IMR-90 (cell line): Measurements from ENCODE around the gene LAMA2. TPM values are rescaled to one million over a fixed set of nuclear protein-coding genes. Genes with fewer than 3 reads are reported as not detected.

ENCODE experiments used
- ATAC-seq: fragments of 200-7000 bp; cut with Tn5 transposase; 2 replicates; pipeline ENCODE4 v1.9.1; 2020; ENCODE audit warnings: low read depth, mild to moderate bottlenecking, moderate library complexity
- BruUV-seq: library from RNA; stranded (reverse); fragments of 400-500 nt; replicated peaks from 2 replicates; lab custom pipeline; 2021; lab: Mats Ljungman, UMichigan
- CTCF ChIA-PET: fragments of 300-600 bp; formaldehyde crosslinking; extraction: SDS; loops from one replicate; lab custom pipeline; 2021; ENCODE audit warnings: antibody characterized with exemption; lab: Yijun Ruan, JAX
- POLR2A ChIA-PET: fragments of 300-600 bp; sonication (Branson Sonifier 250); formaldehyde crosslinking; loops from one replicate; lab custom pipeline; 2022; ENCODE audit warnings: antibody characterized with exemption; ENCODE audit not compliant: unreplicated experiment; lab: Charles Lee
- DNase-seq: peaks from one replicate; pipeline ENCODE4 v3.0.0; 2013
- H2AFZ ChIP-seq: replicated peaks from 2 replicates; pipeline ENCODE3; 2013; ENCODE audit warnings: low read length, mild to moderate bottlenecking; ENCODE audit not compliant: poor library complexity
- H2AK5ac ChIP-seq: 2 replicates; pipeline ENCODE4 v1.6.1; 2013; ENCODE audit warnings: low read depth, low read length, inconsistent platforms
- H2AK9ac ChIP-seq: replicated peaks from 2 replicates; pipeline ENCODE3; 2013; ENCODE audit warnings: mild to moderate bottlenecking, low read depth, low read length, moderate library complexity; ENCODE audit not compliant: poor library complexity
- H2BK120ac ChIP-seq: 2 replicates; pipeline ENCODE4 v1.6.1; 2013; ENCODE audit warnings: low read depth, low read length, inconsistent platforms
- H2BK15ac ChIP-seq: 3 replicates; pipeline ENCODE4 v1.6.1; 2013; ENCODE audit warnings: low read depth, low read length, inconsistent platforms
- H2BK20ac ChIP-seq: 2 replicates; pipeline ENCODE4 v1.6.1; 2013; ENCODE audit warnings: low read depth, mild to moderate bottlenecking, inconsistent platforms, low read length, moderate library complexity
- H2BK5ac ChIP-seq: 2 replicates; pipeline ENCODE4 v1.6.1; 2013; ENCODE audit warnings: mild to moderate bottlenecking, low read depth, low read length, inconsistent platforms; ENCODE audit not compliant: poor library complexity, severe bottlenecking
- H3K14ac ChIP-seq: replicated peaks from 2 replicates; pipeline ENCODE4 v1.6.1; 2013; ENCODE audit warnings: low read depth, low read length, inconsistent platforms
- H3K18ac ChIP-seq: 2 replicates; pipeline ENCODE4 v1.6.1; 2013; ENCODE audit warnings: low read depth, low read length, control low read depth
- H3K23ac ChIP-seq: 2 replicates; pipeline ENCODE4 v1.6.1; 2013; ENCODE audit warnings: low read depth, low read length, inconsistent platforms
- H3K27ac ChIP-seq: 2 replicates; pipeline ENCODE4 v1.5.1; 2013; ENCODE audit warnings: mild to moderate bottlenecking, control low read depth, low read length; ENCODE audit not compliant: insufficient read depth
- H3K27me3 ChIP-seq: 2 replicates; pipeline ENCODE4 v1.6.1; 2013; ENCODE audit warnings: low read length; ENCODE audit not compliant: control insufficient read depth, insufficient read depth
- H3K36me3 ChIP-seq: 2 replicates; pipeline ENCODE4 v1.6.1; 2013; ENCODE audit warnings: low read length, mixed read lengths; ENCODE audit not compliant: control insufficient read depth, insufficient read depth
- H3K4ac ChIP-seq: 2 replicates; pipeline ENCODE4 v1.6.1; 2013; ENCODE audit warnings: low read depth, low read length, inconsistent platforms
- H3K4me1 ChIP-seq: 2 replicates; pipeline ENCODE4 v1.6.1; 2013; ENCODE audit warnings: low read length, mixed read lengths; ENCODE audit not compliant: control insufficient read depth, insufficient read depth
- H3K4me2 ChIP-seq: 2 replicates; pipeline ENCODE4 v1.6.1; 2013; ENCODE audit warnings: low read depth, mild to moderate bottlenecking, control low read depth, low read length, moderate library complexity
- H3K4me3 ChIP-seq: 2 replicates; pipeline ENCODE4 v1.5.1; 2013; ENCODE audit warnings: low read depth, mild to moderate bottlenecking, control low read depth, low read length, moderate library complexity; ENCODE audit not compliant: insufficient read depth
- H3K56ac ChIP-seq: 2 replicates; pipeline ENCODE4 v1.6.1; 2013; ENCODE audit warnings: low read length, inconsistent platforms; ENCODE audit not compliant: insufficient read depth; ENCODE audit errors: extremely low read depth
- H3K79me1 ChIP-seq, 2 experiments: 2 replicates each; pipeline ENCODE4 v1.6.1; 2013; ENCODE audit warnings: low read length in 2 of 2, inconsistent platforms in 1 of 2, low read depth in 1 of 2
- H3K9ac ChIP-seq: 2 replicates; pipeline ENCODE4 v1.6.1; 2013; ENCODE audit warnings: low read depth, low read length, control low read depth
- H3K9me1 ChIP-seq: 2 replicates; pipeline ENCODE4 v1.6.1; 2013; ENCODE audit warnings: low read length, inconsistent platforms; ENCODE audit not compliant: insufficient read depth
- H3K9me3 ChIP-seq: 2 replicates; pipeline ENCODE4 v1.6.1; 2013; ENCODE audit warnings: low read length; ENCODE audit not compliant: control insufficient read depth, insufficient read depth
- H4K20me1 ChIP-seq: 2 replicates; pipeline ENCODE4 v1.6.1; 2013; ENCODE audit warnings: low read length, inconsistent platforms; ENCODE audit not compliant: insufficient read depth
- H4K5ac ChIP-seq: 2 replicates; pipeline ENCODE4 v1.6.1; 2013; ENCODE audit warnings: mild to moderate bottlenecking, low read depth, low read length, control low read depth
- H4K8ac ChIP-seq, 2 experiments: 2 replicates each; pipeline ENCODE4 v1.6.1; 2013; ENCODE audit warnings: low read depth in 2 of 2, low read length in 2 of 2, control low read depth in 1 of 2, inconsistent platforms in 1 of 2
- H4K91ac ChIP-seq: 2 replicates; pipeline ENCODE4 v1.6.1; 2013; ENCODE audit warnings: low read depth, low read length, inconsistent platforms; ENCODE audit not compliant: insufficient read depth
- CEBPB ChIP-seq: IDR thresholded peaks from 2 replicates; pipeline ENCODE4 v1.6.1; 2012; ENCODE audit warnings: low read depth, low read length, improper control_type of control experiment
- CHD1 ChIP-seq: IDR thresholded peaks from 2 replicates; pipeline ENCODE4 v1.6.1; 2012; ENCODE audit warnings: low read depth, low read length, improper control_type of control experiment
- CTCF ChIP-seq: conservative IDR thresholded peaks from 2 replicates; pipeline ENCODE4 v1.5.1; 2012; ENCODE audit warnings: mild to moderate bottlenecking, low read depth, low read length, improper control_type of control experiment
- MAFK ChIP-seq: IDR thresholded peaks from 2 replicates; pipeline ENCODE4 v1.6.1; 2012; ENCODE audit warnings: low read depth, low read length, improper control_type of control experiment
- NFE2L2 ChIP-seq: fragments of 150-350 bp; IDR thresholded peaks from 2 replicates; pipeline ENCODE4 v1.6.1; 2016; ENCODE audit warnings: low read depth, mild to moderate bottlenecking, low read length
- POLR2A ChIP-seq: IDR thresholded peaks from 2 replicates; pipeline ENCODE4 v1.6.1; 2012; ENCODE audit warnings: mild to moderate bottlenecking, low read depth, low read length
- RCOR1 ChIP-seq: IDR thresholded peaks from 2 replicates; pipeline ENCODE4 v1.6.1; 2012; ENCODE audit warnings: mild to moderate bottlenecking, low read length, improper control_type of control experiment; ENCODE audit not compliant: insufficient replicate concordance
- RFX5 ChIP-seq: IDR thresholded peaks from 2 replicates; pipeline ENCODE4 v1.8.0; 2012; ENCODE audit warnings: low read depth, mild to moderate bottlenecking, low read length, moderate library complexity
- SMC3 ChIP-seq: fragments of 150-350 bp; IDR thresholded peaks from 2 replicates; pipeline ENCODE4 v1.6.1; 2016; ENCODE audit warnings: low read depth, mild to moderate bottlenecking, antibody characterized with exemption, low read length, moderate library complexity
- USF2 ChIP-seq: fragments of 150-350 bp; IDR thresholded peaks from 2 replicates; pipeline ENCODE4 v1.6.1; 2017; ENCODE audit warnings: mild to moderate bottlenecking, antibody characterized with exemption, low read length, low read depth
- WGBS, 2 experiments: methylation state at CpG; one replicate each; pipeline versions ENCODE4 v1.1.5 to v1.1.7; 2013; ENCODE audit warnings: missing lambda C conversion rate in 2 of 2; ENCODE audit not compliant: insufficient read length in 1 of 2; ENCODE audit errors: extremely low coverage in 2 of 2; 5-methylcytosine and 5-hydroxymethylcytosine counted together
- dilution Hi-C: fragments of 300-500 bp; cut with HindIII; formaldehyde crosslinking; loops from one replicate; pipeline ENCODE4 v1.14.3; 2018; ENCODE audit warnings: low sequenced_read_pairs; ENCODE audit not compliant: unreplicated experiment
- in situ Hi-C: fragments of 300-500 bp; cut with MboI; formaldehyde crosslinking; loops from 3 replicates; pipeline ENCODE4 v1.14.3; 2019; ENCODE audit warnings: low sequenced_read_pairs, inconsistent platforms, mixed read lengths
- intact Hi-C: fragments of 100-400 bp; cut with micrococcal nuclease; formaldehyde crosslinking; loops from 2 replicates; pipeline ENCODE4 v1.10.0; 2022
- polyA plus RNA-seq, 3 experiments: library from polyadenylated mRNA; depleted of rRNA; stranded (reverse); fragments of >200 nt; gene quantifications; 2 replicates each; pipeline ENCODE4 v1.2.3, GENCODE V29; 2012; ENCODE audit warnings: low replicate concordance in 1 of 3
- total RNA-seq: library from RNA; depleted of rRNA; stranded (reverse); fragments of >200 nt; gene quantifications from 2 replicates; pipeline ENCODE4 v1.2.3, GENCODE V29; 2012
- TF ChIP-seq, protein P1 (sequence below): fragments of 150-350 bp; IDR thresholded peaks from 2 replicates; pipeline ENCODE4 v1.6.1; 2016; ENCODE audit warnings: low read depth, mild to moderate bottlenecking, low read length, moderate library complexity, borderline replicate concordance

LAMA2 gene
- total and polyA plus RNA-seq, 2 of the 4 experiments (the other 2 are of a cell fraction): 9.9 to 13.3 TPM

DNA sequence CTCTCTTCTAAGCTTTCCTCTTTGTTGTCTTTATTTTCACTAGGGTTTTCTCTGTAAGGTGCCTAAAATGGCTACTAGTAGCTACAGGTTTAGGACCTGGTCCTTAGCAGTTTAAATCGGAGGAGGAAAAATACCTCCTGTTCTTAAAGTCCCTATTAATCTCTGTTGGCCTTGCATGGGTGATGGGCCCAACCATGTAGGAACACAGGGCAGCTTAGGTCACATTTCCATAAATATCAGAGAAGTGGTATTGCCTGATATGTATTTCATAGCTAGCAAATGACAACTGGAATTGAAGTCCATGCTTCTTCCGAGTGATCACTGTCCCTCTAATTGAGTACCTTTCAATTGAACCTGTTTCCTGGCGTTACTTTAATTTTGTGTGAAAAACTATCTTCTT lies 70.0 kb downstream of the LAMA2 start:
- no peak overlapping the region for H3K18ac ChIP-seq
- no peak overlapping the region for H2AK9ac ChIP-seq
- no peak overlapping the region for H3K14ac ChIP-seq
- no peak for TF ChIP-seq USF2
- no peak for TF ChIP-seq CTCF
- no peak for TF ChIP-seq RCOR1
- TF ChIP-seq RFX5: no peak
- TF ChIP-seq MAFK: no peak
- no peak for TF ChIP-seq CEBPB
- TF ChIP-seq, protein P1, sequence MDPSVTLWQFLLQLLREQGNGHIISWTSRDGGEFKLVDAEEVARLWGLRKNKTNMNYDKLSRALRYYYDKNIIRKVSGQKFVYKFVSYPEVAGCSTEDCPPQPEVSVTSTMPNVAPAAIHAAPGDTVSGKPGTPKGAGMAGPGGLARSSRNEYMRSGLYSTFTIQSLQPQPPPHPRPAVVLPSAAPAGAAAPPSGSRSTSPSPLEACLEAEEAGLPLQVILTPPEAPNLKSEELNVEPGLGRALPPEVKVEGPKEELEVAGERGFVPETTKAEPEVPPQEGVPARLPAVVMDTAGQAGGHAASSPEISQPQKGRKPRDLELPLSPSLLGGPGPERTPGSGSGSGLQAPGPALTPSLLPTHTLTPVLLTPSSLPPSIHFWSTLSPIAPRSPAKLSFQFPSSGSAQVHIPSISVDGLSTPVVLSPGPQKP: no peak
- TF ChIP-seq CHD1: no peak
- TF ChIP-seq POLR2A: no peak
- no peak for TF ChIP-seq NFE2L2
- TF ChIP-seq SMC3: no peak
- H3K4me3 ChIP-seq: no peak overlapping the region
- no peak overlapping the region for H3K56ac ChIP-seq
- intact Hi-C loops: no loop called here
- H2BK120ac ChIP-seq: no peak overlapping the region
- in situ Hi-C loops: no loop called here
- H2BK5ac ChIP-seq: no peak overlapping the region
- H4K8ac ChIP-seq: no peak overlapping the region
- ChIA-PET CTCF (interaction anchor here (0.8 kb wide), 1 partner anchor 13 kb away, joined by 3 read pairs; no protein-coding TSS in a partner anchor), POLR2A (no interaction called here)
- H2AFZ ChIP-seq: no peak overlapping the region
- no peaks in the 10 kb centered on the region for H3K79me1 ChIP-seq
- no peak for ATAC-seq
- no peak overlapping the region for H2BK20ac ChIP-seq
- H3K27me3 ChIP-seq: no peaks in the 10 kb centered on the region
- BruUV-seq: no TSS peak
- H4K91ac ChIP-seq: no peak overlapping the region
- no peak overlapping the region for H3K9ac ChIP-seq
- no peaks in the 10 kb centered on the region for H3K9me3 ChIP-seq
- H3K4ac ChIP-seq: no peak overlapping the region
- no peaks in the 10 kb centered on the region for H4K20me1 ChIP-seq
- no peak overlapping the region for H2BK15ac ChIP-seq
- no peaks in the 10 kb centered on the region for H3K36me3 ChIP-seq
- dilution Hi-C loops: no loop called here
- H3K27ac ChIP-seq: no peak overlapping the region
- no peak overlapping the region for H2AK5ac ChIP-seq
- H3K4me2 ChIP-seq: no peak overlapping the region
- H3K4me1 ChIP-seq: no peaks in the 10 kb centered on the region
- no peak for DNase-seq
- WGBS, 2 experiments: no CpG with 5 or more reads among the region's 3 CpGs
- H3K9me1 ChIP-seq: no peaks in the 10 kb centered on the region
- H3K23ac ChIP-seq: no peak overlapping the region
- H4K5ac ChIP-seq: no peak overlapping the region
